CD8-positive, alpha-beta memory T cell (primary cell): Measurements from ENCODE around the gene HLCS. TPM values are rescaled to one million over a fixed set of nuclear protein-coding genes. Genes with fewer than 3 reads are reported as not detected.
A peak's percentile ranks its signal among the peaks of the same experiment; 100 is the strongest.

Source experiments
- CTCF ChIA-PET: fragments of 350-600 bp; sonication (Branson Sonifier 250); formaldehyde crosslinking; loops from one replicate; lab custom pipeline; 2021; ENCODE audit warnings: antibody characterized with exemption; lab: Charles Lee
- POLR2A ChIA-PET: fragments of 350-600 bp; sonication (Branson Sonifier 250); formaldehyde crosslinking; loops from one replicate; lab custom pipeline; 2021; ENCODE audit warnings: antibody characterized with exemption; lab: Charles Lee
- DNase-seq, 5 donors: peaks; one replicate each; pipeline versions ENCODE4 v3.0.0 to v3.0.0-alpha.2; 2020 to 2022; ENCODE audit warnings: mixed read lengths in 1 of 5
- H3K27ac ChIP-seq: one replicate; pipeline ENCODE4 v1.7.0; 2013; ENCODE audit warnings: low read depth, mild to moderate bottlenecking, low read length, moderate library complexity
- H3K27me3 ChIP-seq: 2 replicates; pipeline ENCODE4 v1.7.0; 2013; ENCODE audit warnings: low read length, mild to moderate bottlenecking; ENCODE audit not compliant: insufficient read depth, poor library complexity, severe bottlenecking
- H3K36me3 ChIP-seq: 2 replicates; pipeline ENCODE4 v1.7.0; 2013; ENCODE audit warnings: mild to moderate bottlenecking, low read length, moderate library complexity; ENCODE audit not compliant: insufficient read depth
- H3K4me1 ChIP-seq: 2 replicates; pipeline ENCODE4 v1.7.0; 2013; ENCODE audit warnings: mild to moderate bottlenecking, low read length, moderate library complexity; ENCODE audit not compliant: insufficient read depth
- H3K4me3 ChIP-seq: 2 replicates; pipeline ENCODE4 v1.7.0; 2013; ENCODE audit warnings: mild to moderate bottlenecking, low read length
- H3K9me3 ChIP-seq: 2 replicates; pipeline ENCODE4 v1.7.0; 2013; ENCODE audit warnings: mild to moderate bottlenecking, low read length
- H3K27ac Mint-ChIP-seq, 8 donors: one replicate each; pipeline ENCODE4 v1.8.0; 2020 to 2021; ENCODE audit warnings: mixed read lengths in 8 of 8, mild to moderate bottlenecking in 6 of 8, inconsistent platforms in 3 of 8, moderate library complexity in 3 of 8
- H3K27me3 Mint-ChIP-seq, 2 donors: one replicate each; pipeline ENCODE4 v1.8.0; 2020 to 2021; ENCODE audit warnings: mixed read lengths in 2 of 2, mild to moderate bottlenecking in 1 of 2, moderate library complexity in 1 of 2
- H3K36me3 Mint-ChIP-seq, 3 donors: one replicate each; pipeline ENCODE4 v1.8.0; 2020 to 2021; ENCODE audit warnings: mixed read lengths in 3 of 3, inconsistent platforms in 1 of 3, mild to moderate bottlenecking in 1 of 3
- H3K4me1 Mint-ChIP-seq, 3 donors: one replicate each; pipeline ENCODE4 v1.8.0; 2020 to 2021; ENCODE audit warnings: mixed read lengths in 3 of 3, inconsistent platforms in 1 of 3, mild to moderate bottlenecking in 1 of 3
- H3K4me3 Mint-ChIP-seq, 7 donors: one replicate each; pipeline ENCODE4 v1.8.0; 2020 to 2021; ENCODE audit warnings: mixed read lengths in 7 of 7, mild to moderate bottlenecking in 6 of 7, moderate library complexity in 4 of 7, inconsistent platforms in 2 of 7
- H3K9me3 Mint-ChIP-seq, 5 donors: one replicate each; pipeline ENCODE4 v1.8.0; 2020 to 2022; ENCODE audit warnings: mixed read lengths in 5 of 5, mild to moderate bottlenecking in 3 of 5, moderate library complexity in 2 of 5, inconsistent platforms in 1 of 5
- polyA plus RNA-seq: library from polyadenylated mRNA; unstranded; fragments of 300-500 nt; fragmentation: Illumina TruSeq; gene quantifications from one replicate; pipeline ENCODE4 v1.2.3, GENCODE V29; 2021
- total RNA-seq, 2 experiments: library from RNA; stranded (reverse); gene quantifications; one replicate each; pipeline ENCODE4 v1.2.3, GENCODE V29; 2021

Gene HLCS
- total and polyA plus RNA-seq, 3 experiments from 2014 or later: 12.7 to 14.7 (median 13.4) TPM

GRCh38 chr21:36928960-36929359 lies 37.5 kb downstream of the HLCS start:
- no peaks in the 10 kb centered on the region for H3K4me1 Mint-ChIP-seq
- peaks cover 0 to 2% of the 10 kb centered on the region in 2 donors for H3K27me3 Mint-ChIP-seq

GRCh38 chr21:36927719-36928117 lies 38.8 kb downstream of the HLCS start:
- H3K27ac ChIP-seq: no peak overlapping the region
- no peaks in the 10 kb centered on the region for H3K4me1 ChIP-seq
- POLR2A ChIA-PET: no interaction called here
- H3K9me3 ChIP-seq: no peaks in the 10 kb centered on the region
- H3K27ac Mint-ChIP-seq: peak overlapping the region in 1 of 8 donors; percentile 54
- peaks cover 0 to 49% (median 11%) of the 10 kb centered on the region in 3 donors for H3K36me3 Mint-ChIP-seq
- peak; percentile 22 to 70 (median 53) for DNase-seq
- no peaks in the 10 kb centered on the region for H3K27me3 ChIP-seq
- H3K36me3 ChIP-seq: peaks cover 4% of the 10 kb centered on the region
- peaks cover 0 to 2% of the 10 kb centered on the region in 2 donors for H3K27me3 Mint-ChIP-seq
- H3K4me3 ChIP-seq: no peak overlapping the region
- CTCF ChIA-PET: interaction anchor here (1.0 to 1.9 kb wide), 6 partner anchors 10 to 424 kb away, joined by 3 to 7 read pairs (median 4); no protein-coding TSS in a partner anchor
- no peak overlapping the region for H3K4me3 Mint-ChIP-seq
- no peaks in the 10 kb centered on the region for H3K9me3 Mint-ChIP-seq
- no peaks in the 10 kb centered on the region for H3K4me1 Mint-ChIP-seq

More at GRCh38 chr21:36928960-36929359, 37.5 kb downstream of the HLCS start:
- H3K4me3 Mint-ChIP-seq: no peak overlapping the region
- H3K27ac ChIP-seq: no peak overlapping the region
- POLR2A ChIA-PET: no interaction called here
- H3K27ac Mint-ChIP-seq: peak overlapping the region in 1 of 8 donors; percentile 40
- peaks cover 0 to 55% (median 15%) of the 10 kb centered on the region in 3 donors for H3K36me3 Mint-ChIP-seq
- CTCF ChIA-PET: no interaction called here
- H3K27me3 ChIP-seq: no peaks in the 10 kb centered on the region
- H3K4me1 ChIP-seq: no peaks in the 10 kb centered on the region
- no peak for DNase-seq
- H3K9me3 ChIP-seq: no peaks in the 10 kb centered on the region
- H3K9me3 Mint-ChIP-seq: no peaks in the 10 kb centered on the region
- peaks cover 6% of the 10 kb centered on the region for H3K36me3 ChIP-seq
- H3K4me3 ChIP-seq: no peak overlapping the region

GRCh38 chr21:36926989-36927718 lies 39.3 kb downstream of the HLCS start:
- peaks cover 4% of the 10 kb centered on the region for H3K36me3 ChIP-seq
- POLR2A ChIA-PET: no interaction called here
- no peaks in the 10 kb centered on the region for H3K27me3 ChIP-seq
- Mint-ChIP-seq H3K36me3 (peaks cover 0 to 50% (median 11%) of the 10 kb centered on the region in 3 donors), H3K27ac (no peak overlapping the region), H3K4me3 (no peak overlapping the region), H3K9me3 (no peaks in the 10 kb centered on the region), H3K27me3 (peaks cover 0 to 2% of the 10 kb centered on the region in 2 donors), H3K4me1 (no peaks in the 10 kb centered on the region)
- no peaks in the 10 kb centered on the region for H3K9me3 ChIP-seq
- DNase-seq: no peak
- H3K27ac ChIP-seq: no peak overlapping the region
- CTCF ChIA-PET: interaction anchor here (1.0 to 1.9 kb wide), 6 partner anchors 10 to 423 kb away, joined by 3 to 7 read pairs (median 4); no protein-coding TSS in a partner anchor
- H3K4me3 ChIP-seq: no peak overlapping the region
- H3K4me1 ChIP-seq: no peaks in the 10 kb centered on the region

- Histone ChIP-seq H3K27me3 (no peaks in the 10 kb centered on the region), H3K9me3 (no peaks in the 10 kb centered on the region), H3K4me3 (no peak overlapping the region), H3K4me1 (no peaks in the 10 kb centered on the region), H3K27ac (no peak overlapping the region), H3K36me3 (peaks cover 4% of the 10 kb centered on the region)
- POLR2A ChIA-PET: no interaction called here
- CTCF ChIA-PET: interaction anchor here (2.3 kb wide), 1 partner anchor 292 kb away, joined by 11 read pairs; no protein-coding TSS in a partner anchor
- H3K4me1 Mint-ChIP-seq: no peaks in the 10 kb centered on the region
- H3K9me3 Mint-ChIP-seq: no peaks in the 10 kb centered on the region
- H3K36me3 Mint-ChIP-seq: peaks cover 0 to 34% (median 7%) of the 10 kb centered on the region in 3 donors
- H3K27ac Mint-ChIP-seq: no peak overlapping the region
- peaks cover 0 to 2% of the 10 kb centered on the region in 2 donors for H3K27me3 Mint-ChIP-seq
- H3K4me3 Mint-ChIP-seq: no peak overlapping the region
- no peak for DNase-seq
Measured at GRCh38 chr21:36923270-36923669, 43.2 kb downstream of the HLCS start.

- CTCF ChIA-PET: no interaction called here
- Mint-ChIP-seq H3K27ac (no peak overlapping the region), H3K4me1 (no peaks in the 10 kb centered on the region), H3K36me3 (peaks cover 0 to 32% (median 7%) of the 10 kb centered on the region in 3 donors), H3K27me3 (peaks cover 0 to 2% of the 10 kb centered on the region in 2 donors), H3K9me3 (no peaks in the 10 kb centered on the region), H3K4me3 (no peak overlapping the region)
- H3K4me3 ChIP-seq: no peak overlapping the region
- no peaks in the 10 kb centered on the region for H3K27me3 ChIP-seq
- no peak overlapping the region for H3K27ac ChIP-seq
- no peak for DNase-seq
- POLR2A ChIA-PET: no interaction called here
- no peaks in the 10 kb centered on the region for H3K4me1 ChIP-seq
- H3K9me3 ChIP-seq: no peaks in the 10 kb centered on the region
- peaks cover 4% of the 10 kb centered on the region for H3K36me3 ChIP-seq
Measured at GRCh38 chr21:36922861-36923260, 43.6 kb downstream of the HLCS start.

GRCh38 chr21:36918291-36918690 lies 48.2 kb downstream of the HLCS start:
- no peak overlapping the region for H3K27ac Mint-ChIP-seq
- Histone ChIP-seq H3K9me3 (no peaks in the 10 kb centered on the region), H3K36me3 (no peaks in the 10 kb centered on the region), H3K4me1 (no peaks in the 10 kb centered on the region), H3K4me3 (no peak overlapping the region), H3K27me3 (no peaks in the 10 kb centered on the region), H3K27ac (no peak overlapping the region)
- CTCF ChIA-PET: interaction anchor here (1.3 kb wide), 1 partner anchor 72 kb away, joined by 3 read pairs; no protein-coding TSS in a partner anchor
- peaks cover 0 to 3% of the 10 kb centered on the region in 2 donors for H3K27me3 Mint-ChIP-seq
- POLR2A ChIA-PET: no interaction called here
- H3K4me3 Mint-ChIP-seq: no peak overlapping the region
- DNase-seq: no peak
- peaks cover 7 to 17% (median 10%) of the 10 kb centered on the region in 3 donors for H3K4me1 Mint-ChIP-seq
- peaks cover 0 to 22% (median 7%) of the 10 kb centered on the region in 3 donors for H3K36me3 Mint-ChIP-seq
- H3K9me3 Mint-ChIP-seq: no peaks in the 10 kb centered on the region

GRCh38 chr21:36917471-36918158 lies 48.9 kb downstream of the HLCS start:
- Histone ChIP-seq H3K4me3 (no peak overlapping the region), H3K36me3 (no peaks in the 10 kb centered on the region), H3K9me3 (no peaks in the 10 kb centered on the region), H3K27me3 (no peaks in the 10 kb centered on the region), H3K27ac (no peak overlapping the region), H3K4me1 (no peaks in the 10 kb centered on the region)
- POLR2A ChIA-PET: no interaction called here
- Mint-ChIP-seq H3K4me3 (no peak overlapping the region), H3K27me3 (peaks cover 0 to 3% of the 10 kb centered on the region in 2 donors), H3K27ac (peak overlapping the region in 2 of 8 donors; percentile 8 to 72), H3K9me3 (no peaks in the 10 kb centered on the region), H3K4me1 (peaks cover 7 to 17% (median 10%) of the 10 kb centered on the region in 3 donors), H3K36me3 (peaks cover 0 to 18% (median 7%) of the 10 kb centered on the region in 3 donors)
- no peak for DNase-seq
- CTCF ChIA-PET: interaction anchor here (1.3 kb wide), 2 partner anchors 10 to 73 kb away, joined by 3 read pairs; no protein-coding TSS in a partner anchor
